Renal pelvis (tissue), 12 donors: ENCODE data around the gene PTGR3. TPM values are rescaled to one million over a fixed set of nuclear protein-coding genes. Genes with fewer than 3 reads are reported as not detected.

Experiments
- DNase-seq: peaks from one replicate; pipeline ENCODE4 v3.0.0-alpha.2; 2013
- long read RNA-seq, 16 experiments: transcript quantifications; one replicate each; lab custom pipeline, GENCODE V29; 2026
- polyA plus RNA-seq, 3 donors: library from polyadenylated mRNA; unstranded; fragments of 120-200 nt; gene quantifications; one replicate each; pipeline ENCODE4 v1.2.1, GENCODE V29; 2013; ENCODE audit not compliant: insufficient read length in 3 of 3

The PTGR3 gene
- polyA plus RNA-seq, result 10 to 100 TPM; 39.3 to 48.3 (median 46.4) TPM
- long read RNA-seq, donor 1, full-length matches to known transcripts, result 11 of 11 reads
- long read RNA-seq, donor 1, partial matches to known transcripts, result 0 of 11 reads
- long read RNA-seq, donor 1, other reads (novel, unspliced or antisense), result 0 of 11 reads
- long read RNA-seq, donor 2, full-length matches to known transcripts, result 14 of 14 reads
- long read RNA-seq, donor 2, partial matches to known transcripts, result 0 of 14 reads
- long read RNA-seq, donor 2, other reads (novel, unspliced or antisense), result 0 of 14 reads
- long read RNA-seq, donor 3, full-length matches to known transcripts, result 10 of 10 reads
- long read RNA-seq, donor 3, partial matches to known transcripts, result 0 of 10 reads
- long read RNA-seq, donor 3, other reads (novel, unspliced or antisense), result 0 of 10 reads
- long read RNA-seq, donor 4, full-length matches to known transcripts, result 6 of 6 reads
- long read RNA-seq, donor 4, partial matches to known transcripts, result 0 of 6 reads
- long read RNA-seq, donor 4, other reads (novel, unspliced or antisense), result 0 of 6 reads
- long read RNA-seq, donor 5, full-length matches to known transcripts, result 6 of 6 reads
- long read RNA-seq, donor 5, partial matches to known transcripts, result 0 of 6 reads
- long read RNA-seq, donor 5, other reads (novel, unspliced or antisense), result 0 of 6 reads
- long read RNA-seq, donor 6, full-length matches to known transcripts, result 12 of 12 reads
- long read RNA-seq, donor 6, partial matches to known transcripts, result 0 of 12 reads
- long read RNA-seq, donor 6, other reads (novel, unspliced or antisense), result 0 of 12 reads
- long read RNA-seq, donor 7, full-length matches to known transcripts, result 8 of 8 reads
- long read RNA-seq, donor 7, partial matches to known transcripts, result 0 of 8 reads
- long read RNA-seq, donor 7, other reads (novel, unspliced or antisense), result 0 of 8 reads
- long read RNA-seq, donor 8, full-length matches to known transcripts, result 3 of 3 reads
- long read RNA-seq, donor 8, partial matches to known transcripts, result 0 of 3 reads
- long read RNA-seq, donor 8, other reads (novel, unspliced or antisense), result 0 of 3 reads
- long read RNA-seq, donor 9, full-length matches to known transcripts, result 15 of 15 reads
- long read RNA-seq, donor 9, partial matches to known transcripts, result 0 of 15 reads
- long read RNA-seq, donor 9, other reads (novel, unspliced or antisense), result 0 of 15 reads
- long read RNA-seq, donor 10, full-length matches to known transcripts, result 8 of 8 reads
- long read RNA-seq, donor 10, partial matches to known transcripts, result 0 of 8 reads
- long read RNA-seq, donor 10, other reads (novel, unspliced or antisense), result 0 of 8 reads
- long read RNA-seq, donor 11, full-length matches to known transcripts, result 6 of 6 reads
- long read RNA-seq, donor 11, partial matches to known transcripts, result 0 of 6 reads
- long read RNA-seq, donor 11, other reads (novel, unspliced or antisense), result 0 of 6 reads
- long read RNA-seq, donor 12, full-length matches to known transcripts, result 23 of 23 reads
- long read RNA-seq, donor 12, partial matches to known transcripts, result 0 of 23 reads
- long read RNA-seq, donor 12, other reads (novel, unspliced or antisense), result 0 of 23 reads
- long read RNA-seq, donor 13, full-length matches to known transcripts, result 11 of 11 reads
- long read RNA-seq, donor 13, partial matches to known transcripts, result 0 of 11 reads
- long read RNA-seq, donor 13, other reads (novel, unspliced or antisense), result 0 of 11 reads
- long read RNA-seq, donor 14, result 0 reads
- long read RNA-seq, donor 15, result 0 reads
- long read RNA-seq, donor 16, full-length matches to known transcripts, result 13 of 13 reads
- long read RNA-seq, donor 16, partial matches to known transcripts, result 0 of 13 reads
- long read RNA-seq, donor 16, other reads (novel, unspliced or antisense), result 0 of 13 reads

- DNase-seq, result peak; percentile 88
These were observed at the start of gene PTGR3 for GRCh38 chr18:75209129-75209950. Gene PTGR3 (minus strand): TSS chr18:75209139. CDS start chr18:75209058, 81 bp downstream.

- DNase-seq, result no peak
These were observed 48.7 kb upstream of the PTGR3 start for GRCh38 chr18:75257605-75258004.

GRCh38 chr18:75256376-75256775 lies 47.4 kb upstream of the PTGR3 start:
- no peak for DNase-seq

DNA sequence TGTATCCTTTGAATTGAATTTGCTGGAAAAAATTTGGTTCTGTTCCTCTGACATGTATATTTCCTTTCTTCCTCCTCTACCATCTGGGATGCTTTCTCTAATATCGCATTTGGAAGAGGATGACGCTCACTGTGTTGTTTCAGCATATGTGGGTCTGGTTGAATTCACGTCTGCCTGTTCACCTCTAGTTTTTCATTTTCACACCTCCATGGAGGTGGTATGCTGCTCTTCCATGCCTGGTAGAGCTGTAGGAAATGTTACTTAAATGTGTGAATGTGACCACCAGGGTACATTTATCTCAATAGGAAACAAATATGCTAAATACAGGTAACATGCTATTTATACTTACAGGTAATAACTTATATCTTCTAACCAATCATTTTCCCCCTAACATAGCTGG lies 46.2 kb upstream of the PTGR3 start:
- no peak for DNase-seq

GRCh38 chr18:75253784-75254183 lies 44.8 kb upstream of the PTGR3 start:
- no peak for DNase-seq

- no peak for DNase-seq
These were observed 44.1 kb upstream of the PTGR3 start for GRCh38 chr18:75253043-75253442.

GRCh38 chr18:75252136-75252535 lies 43.2 kb upstream of the PTGR3 start:
- DNase-seq, result no peak

- DNase-seq, result no peak
These were observed 42.5 kb upstream of the PTGR3 start for GRCh38 chr18:75251466-75251865.

- DNase-seq, result no peak
These were observed 41.5 kb upstream of the PTGR3 start for GRCh38 chr18:75250471-75250821.

DNA sequence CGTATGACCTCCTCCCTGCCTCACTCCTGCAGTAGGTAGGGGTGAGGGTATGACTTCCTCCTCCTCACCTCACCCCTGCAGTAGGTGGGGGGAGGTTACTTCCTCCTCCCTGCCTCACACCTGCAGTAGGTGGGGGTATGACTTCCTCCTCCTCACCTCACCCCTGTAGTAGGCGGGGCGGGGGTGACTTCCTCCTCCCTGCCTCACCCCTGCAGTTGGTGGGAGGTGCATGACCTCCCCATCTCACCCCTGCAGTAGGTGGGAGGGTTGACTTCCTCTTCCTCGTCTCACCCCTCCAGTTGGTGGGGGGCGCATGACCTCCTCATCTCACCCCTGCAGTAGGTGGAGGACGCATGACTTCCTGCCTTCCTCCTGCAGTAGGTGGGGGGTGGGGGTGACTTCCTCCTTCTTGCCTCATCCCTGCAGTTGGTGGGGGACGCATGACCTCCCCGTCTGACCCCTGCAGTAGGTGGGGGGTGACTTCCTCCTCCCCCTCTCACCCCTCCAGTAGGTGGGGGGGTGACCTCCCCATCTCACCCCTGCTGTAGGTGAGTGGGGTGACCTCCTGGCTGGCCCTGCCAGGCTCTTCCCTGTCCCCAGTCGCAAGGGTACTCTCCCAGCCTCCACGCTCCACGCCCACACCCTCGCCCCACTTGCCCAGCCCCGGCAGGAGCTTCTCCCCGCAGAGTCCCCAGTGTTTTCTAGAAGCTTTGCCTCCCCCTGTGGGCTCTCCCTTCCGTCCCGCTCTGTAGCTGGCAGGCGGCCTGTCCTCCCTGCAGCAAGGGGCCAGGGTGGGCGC lies 40.9 kb upstream of the PTGR3 start:
- no peak for DNase-seq

DNA sequence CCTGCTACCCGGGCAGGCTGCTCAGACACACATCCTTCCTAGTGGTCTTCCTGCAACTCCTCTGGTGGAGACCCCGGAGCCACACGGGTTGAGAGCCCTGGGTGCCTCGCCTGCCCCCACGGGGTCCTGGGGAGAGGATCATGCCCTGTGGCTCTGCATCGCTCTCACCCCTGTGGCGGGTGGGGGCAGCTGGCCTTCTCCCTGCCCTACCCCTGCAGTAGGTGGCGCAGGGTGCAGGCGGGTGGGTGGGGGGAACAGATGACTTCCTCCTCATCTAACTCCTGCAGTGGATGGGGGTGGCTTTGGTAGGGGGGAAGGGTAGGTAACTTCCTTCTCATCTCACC lies 40.2 kb upstream of the PTGR3 start:
- DNase-seq, result no peak

- no peak for DNase-seq
These were observed 39.7 kb upstream of the PTGR3 start for GRCh38 chr18:75248426-75249174.

DNA sequence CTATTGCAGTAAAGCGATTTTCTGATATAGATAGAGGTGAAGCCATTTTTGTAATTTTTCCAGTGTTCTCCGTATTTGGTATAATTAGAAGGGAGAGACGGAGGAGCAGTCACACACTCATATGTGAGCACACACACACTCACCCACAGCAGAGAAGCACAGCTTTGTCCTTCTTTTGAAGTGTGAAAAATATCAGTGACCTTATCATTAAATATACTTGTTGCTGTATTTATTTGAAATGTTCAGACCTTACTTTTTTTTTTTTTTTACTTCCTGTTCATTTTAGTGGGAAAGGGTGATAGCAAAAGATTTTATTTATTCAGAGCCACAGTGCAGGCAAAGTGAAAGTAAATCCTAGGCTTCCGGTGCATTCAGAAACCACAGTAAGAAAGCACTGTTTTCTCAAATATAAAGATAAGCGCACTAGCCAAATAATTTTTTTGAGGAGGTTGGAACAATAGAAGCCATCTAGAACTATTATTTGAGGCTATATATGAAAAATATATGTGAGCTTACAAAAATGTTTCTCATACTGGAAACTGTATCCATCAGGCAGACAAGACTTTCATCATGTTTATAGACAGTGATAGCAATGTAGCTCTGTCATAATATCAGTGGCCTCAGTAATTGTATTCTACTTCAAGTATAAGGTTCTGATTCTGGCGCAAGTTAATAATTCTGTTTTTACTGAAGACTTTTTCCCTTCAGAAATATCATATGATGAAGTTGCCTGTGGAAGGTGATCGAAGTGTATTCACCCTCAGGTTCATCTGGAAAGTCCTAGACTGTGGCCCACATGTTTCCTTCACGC lies 38.9 kb upstream of the PTGR3 start:
- no peak for DNase-seq

DNA sequence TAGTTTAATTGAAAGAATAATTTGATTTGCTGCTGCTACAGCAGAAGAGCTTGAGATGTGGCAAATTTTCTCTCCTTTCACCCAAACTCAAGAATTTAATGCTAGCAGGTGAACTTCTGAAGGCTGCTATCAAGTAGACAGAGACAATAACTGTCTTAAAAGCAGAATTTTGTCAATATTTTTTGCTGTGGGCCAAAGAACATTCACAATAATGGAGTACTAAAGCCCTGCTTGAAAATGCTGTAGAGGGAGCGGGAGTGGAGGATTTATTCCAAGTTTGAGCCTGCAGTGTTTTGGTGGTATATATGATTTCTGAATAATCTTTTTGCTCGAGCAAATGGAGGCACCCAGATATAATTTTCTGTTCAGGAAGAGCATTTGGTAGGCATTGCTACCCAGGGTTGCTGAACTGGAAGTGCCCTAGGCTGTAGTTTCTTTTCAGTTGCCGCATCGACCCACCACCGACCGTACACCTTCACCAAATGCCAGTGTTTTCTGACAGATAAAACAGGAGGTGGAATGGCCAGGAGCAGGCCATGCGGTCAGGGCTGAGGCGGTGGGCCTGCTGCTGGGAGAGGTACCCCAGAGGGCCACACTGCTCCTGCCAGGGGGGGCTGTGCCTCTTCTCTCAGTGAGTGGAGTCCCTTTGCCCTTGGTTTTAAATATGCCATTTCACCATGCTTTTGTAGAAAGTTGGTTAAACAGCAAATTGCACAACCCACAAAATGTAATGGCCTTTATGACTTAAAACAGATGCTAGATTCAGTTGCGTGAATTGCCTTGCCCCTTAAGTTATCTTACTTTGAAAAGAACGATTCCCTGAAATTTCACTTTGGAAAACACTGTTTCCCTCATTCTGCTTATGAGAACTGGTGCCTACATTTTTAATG lies 38.0 kb upstream of the PTGR3 start:
- DNase-seq, result no peak

- no peak for DNase-seq
These were observed 35.7 kb upstream of the PTGR3 start for GRCh38 chr18:75244351-75245313.
